ENCODE measurements around the gene PDZD4.

The PDZD4 gene

DNA sequence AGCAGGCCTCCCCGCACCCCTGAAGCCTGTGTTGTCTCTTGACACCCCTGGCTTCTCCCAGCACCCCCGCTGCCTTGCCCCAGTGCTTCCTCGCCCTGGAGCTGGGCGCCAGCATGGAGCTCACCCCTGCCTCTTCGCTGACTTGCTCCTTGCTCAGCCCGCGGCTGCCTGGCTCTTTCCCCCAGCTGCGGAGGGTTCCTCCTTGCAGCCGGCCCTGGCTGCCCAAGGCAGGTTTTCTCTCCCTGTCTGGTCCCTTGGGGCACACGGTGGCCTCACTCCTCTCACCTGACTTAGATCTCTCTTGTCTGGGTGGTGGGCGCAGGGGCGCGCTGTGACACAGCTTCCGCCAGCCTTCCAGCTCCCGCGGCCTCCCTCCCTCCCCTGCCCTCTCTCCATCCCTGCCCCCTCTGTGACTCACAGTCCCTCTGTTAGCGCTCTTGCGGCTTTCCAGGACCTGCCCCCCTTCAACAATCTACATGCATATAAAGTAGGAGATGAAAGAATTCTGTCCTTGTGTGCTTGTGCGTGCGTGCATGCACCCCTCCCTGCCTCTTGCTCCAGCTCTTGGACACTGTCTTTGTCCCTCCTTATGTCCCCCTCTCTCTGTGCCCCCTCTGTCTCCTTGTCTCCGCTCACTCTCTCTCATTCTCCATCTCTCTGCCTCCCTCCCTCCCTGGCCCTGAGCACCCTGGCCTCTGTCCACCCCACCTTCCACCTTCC is 64.1 kb downstream of the PDZD4 start:
- H3K4me3 ChIP-seq (ENCODE audit: low read length): no peak overlapping the region
- no peak for TF ChIP-seq ZNF274 (IDR thresholded peaks at IDR 0.05; ENCODE audit: low read depth, low read length)

- H3K4me3 ChIP-seq (ENCODE audit: low read length): no peak overlapping the region
- TF ChIP-seq ZNF274 (IDR thresholded peaks at IDR 0.05; ENCODE audit: low read depth, low read length): no peak
Measured at GRCh38 chrX:153765138-153766079, 64.9 kb downstream of the PDZD4 start.

- no peak overlapping the region for H3K4me3 ChIP-seq (ENCODE audit: low read length)
- TF ChIP-seq ZNF274 (IDR thresholded peaks at IDR 0.05; ENCODE audit: low read depth, low read length): no peak
Measured at GRCh38 chrX:153764786-153765137, 65.6 kb downstream of the PDZD4 start.

DNA sequence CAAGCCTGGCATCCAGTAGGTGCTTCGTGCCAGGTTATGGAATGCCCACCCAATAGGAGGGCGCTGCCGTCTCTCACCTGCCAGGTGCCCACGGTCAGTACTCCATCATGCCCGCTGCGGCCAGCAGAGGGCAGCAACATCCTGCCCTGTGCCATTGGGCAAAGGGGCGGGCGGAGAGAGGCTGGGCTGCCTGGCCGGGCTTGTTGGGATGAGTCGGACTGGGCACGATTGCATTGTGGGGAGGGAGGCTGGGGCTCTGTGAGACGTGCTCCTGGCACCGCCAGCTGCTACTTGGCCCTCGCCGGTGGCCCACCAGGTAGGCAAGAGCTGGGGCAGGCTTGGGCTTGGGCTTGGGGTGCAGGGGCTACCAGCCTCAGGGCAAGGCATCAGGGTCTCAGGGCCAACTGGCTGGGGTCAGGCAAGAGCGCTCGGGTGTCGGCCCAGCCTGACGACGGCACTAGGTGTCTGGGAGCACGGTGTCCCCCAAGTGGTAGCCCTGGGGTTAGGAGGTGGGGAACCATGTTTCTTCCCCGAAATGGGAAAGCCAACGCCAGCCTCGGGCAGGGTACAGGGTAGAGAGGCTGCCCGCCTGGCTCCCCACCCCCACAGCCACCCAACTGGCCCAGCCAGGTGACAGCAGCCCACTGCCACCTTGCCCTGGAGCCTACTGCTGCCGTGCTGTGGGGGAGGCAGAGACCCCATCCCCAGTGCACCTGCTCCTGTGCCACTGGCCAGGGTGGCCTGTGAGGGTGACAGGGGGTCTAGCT is 66.2 kb downstream of the PDZD4 start, which contains the start of gene PLXNB3:
TSS of gene PLXNB3 (plus strand) at position 261 of the 767 bp plus-strand sequence. CDS start 1,287 bp downstream, outside the sequence.
- TF ChIP-seq ZNF274 (IDR thresholded peaks at IDR 0.05; ENCODE audit: low read depth, low read length): no peak
- H3K4me3 ChIP-seq (ENCODE audit: low read length): no peak within 1 kb of the TSS

DNA sequence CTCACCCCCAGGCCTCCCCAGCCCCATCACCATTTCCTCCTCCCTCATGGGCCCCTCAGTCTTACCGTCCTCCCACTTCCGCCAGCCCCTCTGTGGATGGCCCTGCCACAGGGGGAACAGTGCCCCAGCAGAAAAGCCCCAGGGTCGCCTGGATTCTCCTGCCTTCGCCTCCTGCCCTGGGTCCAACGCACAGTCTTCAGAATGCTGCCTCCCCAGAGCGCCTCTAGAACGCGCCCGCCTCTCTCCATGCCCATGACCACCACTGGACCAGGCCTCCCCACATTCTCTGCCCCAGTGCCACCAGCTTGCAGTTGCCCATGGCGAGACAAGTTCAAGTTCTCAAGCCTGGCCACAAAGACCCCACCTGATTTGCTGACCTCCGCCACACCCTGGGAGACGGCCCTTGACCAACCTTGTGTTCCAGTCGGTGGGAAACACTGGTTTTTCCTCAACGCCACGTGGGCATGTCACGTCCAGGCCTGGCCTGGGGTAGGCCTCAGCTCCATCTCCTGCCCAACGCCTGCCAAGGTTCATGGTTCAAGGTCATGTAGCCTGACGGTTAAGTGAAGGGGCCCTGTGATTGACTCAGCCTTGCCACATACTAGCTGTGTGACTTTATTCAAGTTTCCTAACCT is 66.9 kb downstream of the PDZD4 start:
- H3K4me3 ChIP-seq (ENCODE audit: low read length): no peak overlapping the region
- no peak for TF ChIP-seq ZNF274 (IDR thresholded peaks at IDR 0.05; ENCODE audit: low read depth, low read length)

- TF ChIP-seq ZNF274 (IDR thresholded peaks at IDR 0.05; ENCODE audit: low read depth, low read length): no peak
- no peak overlapping the region for H3K4me3 ChIP-seq (ENCODE audit: low read length)
Measured at GRCh38 chrX:153762626-153763173, 67.6 kb downstream of the PDZD4 start.

DNA sequence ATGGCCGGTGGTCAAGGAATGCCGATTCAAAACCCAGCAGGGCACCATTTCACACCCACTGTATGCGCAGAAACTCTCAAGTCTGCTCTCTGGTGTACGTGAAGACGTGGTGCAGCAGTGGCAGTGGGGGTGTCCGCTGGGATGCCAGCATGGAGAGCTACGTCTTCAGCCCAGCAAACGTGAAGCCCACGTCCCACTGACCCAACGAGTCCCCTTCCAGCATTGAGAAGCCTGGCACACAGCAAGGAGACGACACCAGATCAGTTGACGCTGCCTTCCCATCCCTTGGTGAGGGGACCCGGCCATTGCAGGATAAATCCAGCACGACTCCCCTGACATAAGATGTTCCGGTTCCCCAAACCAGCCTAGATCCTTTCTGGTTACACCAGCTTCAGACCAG is 68.5 kb downstream of the PDZD4 start:
- no peak for TF ChIP-seq ZNF274 (IDR thresholded peaks at IDR 0.05; ENCODE audit: low read depth, low read length)
- no peak overlapping the region for H3K4me3 ChIP-seq (ENCODE audit: low read length)

GRCh38 chrX:153755136-153755535 is 75.2 kb downstream of the PDZD4 start:
- no peak overlapping the region for H3K4me3 ChIP-seq (ENCODE audit: low read length)
- TF ChIP-seq ZNF274 (IDR thresholded peaks at IDR 0.05; ENCODE audit: low read depth, low read length): no peak
